ENCODE measurements around the gene FAH. TPM values are rescaled to one million over a fixed set of nuclear protein-coding genes. Genes with fewer than 3 reads are reported as not detected.

FAH gene
- total and polyA plus RNA-seq, 5 experiments from 2014 or later: 5.3 to 9.3 (median 6.2) TPM

DNA sequence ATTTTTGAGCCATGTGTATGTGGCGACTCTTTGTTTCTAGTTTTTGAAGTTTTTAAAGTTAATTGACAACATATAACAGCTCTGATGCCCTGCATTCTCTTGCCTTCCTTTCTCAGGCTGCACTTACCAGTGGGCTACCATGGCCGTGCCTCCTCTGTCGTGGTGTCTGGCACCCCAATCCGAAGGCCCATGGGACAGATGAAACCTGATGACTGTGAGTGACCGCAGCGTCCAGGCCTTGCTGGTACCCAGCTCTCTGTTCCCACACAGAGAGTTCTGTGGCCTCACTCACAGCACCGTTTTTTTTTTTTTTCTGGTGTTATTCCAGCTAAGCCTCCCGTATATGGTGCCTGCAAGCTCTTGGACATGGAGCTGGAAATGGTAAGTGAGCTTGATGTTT is 15.1 kb downstream of the FAH start:
- ATAC-seq (no peak), DNase-seq (no peak)
- H3K4me3 Mint-ChIP-seq: no peak overlapping the region
- no peaks in the 10 kb centered on the region for H3K9me3 Mint-ChIP-seq
- peaks cover 0 to under 1% (median 0%) of the 10 kb centered on the region in 4 donors for H3K4me1 Mint-ChIP-seq
- H3K36me3 Mint-ChIP-seq: peaks cover 0 to 12% (median 10%) of the 10 kb centered on the region in 3 donors
- POLR2A ChIA-PET: no interaction called here
- no peaks in the 10 kb centered on the region for H3K27me3 Mint-ChIP-seq
- no peak overlapping the region for H3K27ac Mint-ChIP-seq

DNA sequence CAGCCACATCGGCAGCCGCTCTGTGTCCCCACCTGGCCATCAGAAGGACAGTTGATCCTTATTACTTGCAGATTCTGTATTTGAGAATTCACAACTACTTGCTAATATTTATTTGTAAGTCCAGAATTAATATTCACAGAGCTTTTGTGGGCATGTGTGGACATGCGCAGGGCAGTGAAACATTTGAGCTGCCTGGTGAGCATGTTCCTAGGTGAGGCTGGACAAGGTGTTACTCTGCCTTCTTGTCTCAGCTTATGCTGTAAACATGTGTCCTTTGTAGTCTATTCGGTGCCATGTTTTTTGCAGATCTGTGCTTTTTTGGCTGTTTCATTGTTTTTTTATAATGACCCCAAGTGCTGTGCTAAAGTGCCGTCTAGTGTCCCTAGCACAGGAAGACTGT is 15.6 kb downstream of the FAH start:
- DNase-seq: no peak
- POLR2A ChIA-PET: no interaction called here
- Mint-ChIP-seq H3K9me3 (no peaks in the 10 kb centered on the region), H3K36me3 (peaks cover 0 to 10% (median 8%) of the 10 kb centered on the region in 3 donors), H3K27me3 (no peaks in the 10 kb centered on the region), H3K27ac (no peak overlapping the region), H3K4me1 (peaks cover 0 to 3% (median 0%) of the 10 kb centered on the region in 4 donors), H3K4me3 (no peak overlapping the region)
- ATAC-seq: no peak

DNA sequence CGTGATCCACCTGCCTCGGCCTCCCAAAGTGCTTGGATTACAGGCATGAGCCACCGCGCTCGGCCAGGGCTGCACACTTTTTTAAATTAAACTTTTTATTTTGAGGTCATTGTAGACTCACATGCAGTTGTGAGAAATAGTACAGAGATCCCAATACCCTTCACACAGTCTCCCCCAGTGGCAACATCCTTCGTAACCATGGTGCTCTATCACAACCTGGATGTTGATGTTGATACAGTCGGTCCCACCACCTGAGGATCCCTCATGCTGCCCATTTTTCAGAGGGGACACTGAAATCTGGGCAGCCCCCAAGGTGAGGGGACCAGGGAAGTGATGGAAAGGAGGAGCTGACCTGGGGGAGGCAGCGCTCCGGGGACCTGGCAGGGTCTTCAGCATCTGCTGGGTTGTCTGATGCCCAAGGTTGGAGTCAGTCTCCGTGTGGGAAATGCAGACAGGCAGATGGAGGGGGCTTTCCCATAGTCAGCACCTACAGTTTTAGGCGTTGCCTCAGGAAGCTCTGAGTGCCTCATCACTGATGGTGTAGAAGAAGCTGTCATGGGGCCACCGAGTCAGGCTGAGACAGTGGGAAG is 17.1 kb downstream of the FAH start:
- Mint-ChIP-seq H3K27ac (no peak overlapping the region), H3K4me3 (no peak overlapping the region), H3K27me3 (no peaks in the 10 kb centered on the region), H3K9me3 (no peaks in the 10 kb centered on the region), H3K4me1 (peaks cover 0 to 3% (median 1%) of the 10 kb centered on the region in 4 donors), H3K36me3 (peaks cover 0 to 5% (median 3%) of the 10 kb centered on the region in 3 donors)
- ATAC-seq (no peak), DNase-seq (no peak)
- POLR2A ChIA-PET: no interaction called here

DNA sequence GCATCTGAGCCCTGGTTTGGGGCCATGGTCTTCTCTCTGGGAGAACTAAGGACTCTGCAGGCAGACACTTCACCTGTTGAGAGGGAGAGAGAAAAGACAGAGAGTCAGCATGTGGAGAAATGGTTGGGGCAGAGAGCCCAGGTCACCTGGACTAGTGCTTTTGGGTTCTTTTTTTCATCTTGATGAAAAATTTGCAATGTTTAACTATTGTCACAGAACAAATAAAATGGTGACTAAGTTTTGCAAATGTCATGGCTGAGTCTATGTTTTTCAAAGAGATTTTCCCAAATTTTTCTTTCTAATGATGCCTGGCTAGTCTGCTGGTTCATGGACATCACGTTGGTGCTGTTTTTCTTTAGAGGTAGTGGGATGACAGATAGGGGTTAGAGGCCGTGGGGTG is 17.8 kb downstream of the FAH start:
- POLR2A ChIA-PET: no interaction called here
- ATAC-seq (no peak), DNase-seq (no peak)
- Mint-ChIP-seq H3K27me3 (no peaks in the 10 kb centered on the region), H3K4me3 (no peak overlapping the region), H3K36me3 (peaks cover 0 to 5% (median 3%) of the 10 kb centered on the region in 3 donors), H3K27ac (no peak overlapping the region), H3K9me3 (no peaks in the 10 kb centered on the region), H3K4me1 (peaks cover 0 to 3% (median 1%) of the 10 kb centered on the region in 4 donors)

DNA sequence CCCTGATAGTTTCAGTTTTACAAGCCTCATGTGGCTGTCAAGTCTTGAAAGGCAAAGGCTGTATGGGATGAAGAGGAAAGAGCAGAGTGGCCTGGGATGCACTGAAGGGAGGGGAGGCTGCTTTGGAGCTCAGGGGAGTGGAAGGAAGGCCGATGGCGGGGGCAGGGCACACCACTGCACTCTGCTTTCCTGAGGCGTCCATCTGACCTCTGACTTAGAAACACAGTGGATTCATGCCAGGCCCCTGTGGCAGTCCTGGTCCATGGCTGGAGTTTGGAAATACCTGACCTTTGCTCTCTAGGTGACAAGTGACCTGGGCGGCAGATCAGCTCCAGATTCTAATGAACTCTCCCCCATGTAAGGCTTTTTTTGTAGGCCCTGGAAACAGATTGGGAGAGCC is 19.0 kb downstream of the FAH start:
- ATAC-seq (no peak), DNase-seq (no peak)
- POLR2A ChIA-PET: no interaction called here
- H3K27ac Mint-ChIP-seq: peak overlapping the region in 2 of 10 donors; percentile 10 to 55
- H3K27me3 Mint-ChIP-seq: no peaks in the 10 kb centered on the region
- H3K9me3 Mint-ChIP-seq: no peaks in the 10 kb centered on the region
- peaks cover 0 to 3% (median 1%) of the 10 kb centered on the region in 4 donors for H3K4me1 Mint-ChIP-seq
- no peak overlapping the region for H3K4me3 Mint-ChIP-seq
- H3K36me3 Mint-ChIP-seq: peaks cover 0 to 8% (median 6%) of the 10 kb centered on the region in 3 donors

DNA sequence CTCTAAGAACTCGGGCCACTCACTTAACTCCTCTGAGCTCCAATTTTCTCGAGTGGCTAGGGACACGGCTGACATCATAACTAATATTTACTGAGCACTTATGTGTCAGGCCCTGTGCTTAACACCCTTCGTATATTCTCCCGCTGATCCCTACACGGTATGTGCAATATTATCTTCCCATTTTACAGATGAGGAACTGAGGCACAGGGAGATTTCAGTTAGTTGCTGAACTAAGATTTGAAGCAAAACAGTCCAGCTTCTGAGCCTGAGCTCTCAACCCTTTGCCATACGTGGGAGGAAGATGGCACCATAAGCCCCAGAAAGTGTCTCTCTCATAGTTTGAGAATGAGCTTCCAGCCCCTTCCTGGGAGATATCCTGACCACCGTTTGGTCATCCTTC is 19.6 kb downstream of the FAH start:
- H3K27me3 Mint-ChIP-seq: no peaks in the 10 kb centered on the region
- peak overlapping the region in 1 of 10 donors; percentile 51 for H3K27ac Mint-ChIP-seq
- POLR2A ChIA-PET: interaction anchor here (0.6 kb wide), 1 partner anchor 15 kb away, joined by 3 read pairs; no protein-coding TSS in a partner anchor
- ATAC-seq (no peak), DNase-seq (no peak)
- H3K4me1 Mint-ChIP-seq: peaks cover 0 to 3% (median 1%) of the 10 kb centered on the region in 4 donors
- H3K9me3 Mint-ChIP-seq: no peaks in the 10 kb centered on the region
- no peak overlapping the region for H3K4me3 Mint-ChIP-seq
- peaks cover 0 to 8% (median 7%) of the 10 kb centered on the region in 3 donors for H3K36me3 Mint-ChIP-seq

DNA sequence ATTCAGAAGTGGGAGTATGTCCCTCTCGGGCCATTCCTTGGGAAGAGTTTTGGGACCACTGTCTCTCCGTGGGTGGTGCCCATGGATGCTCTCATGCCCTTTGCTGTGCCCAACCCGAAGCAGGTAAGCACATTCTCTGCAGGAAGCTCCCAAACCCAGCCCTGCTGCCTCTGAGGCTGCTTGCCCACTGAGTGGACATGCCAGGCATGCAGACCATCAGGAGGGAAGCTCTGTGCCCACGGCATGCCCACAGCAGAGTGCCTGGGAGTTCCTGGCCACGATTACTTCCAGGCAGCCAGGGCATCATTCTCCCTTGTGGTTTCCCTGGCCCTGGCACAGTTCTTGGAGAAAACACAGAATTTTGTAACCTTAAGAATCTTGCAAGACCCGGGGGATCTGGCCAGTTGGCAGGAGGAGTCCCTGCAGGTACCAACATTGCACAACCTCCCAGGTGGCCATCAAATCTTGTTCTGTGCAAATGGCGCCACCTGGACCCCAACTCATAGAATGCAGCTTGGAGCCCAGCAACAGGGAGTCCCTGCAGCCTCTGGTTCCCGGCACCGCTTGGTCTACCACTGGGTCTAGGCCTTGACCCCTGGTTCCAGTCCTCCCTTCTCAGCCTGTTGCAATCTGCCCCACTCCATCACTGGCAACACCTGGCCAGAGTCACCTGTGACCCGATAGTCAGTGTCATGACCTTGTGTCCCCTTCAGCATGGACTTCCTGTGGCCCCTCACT is 20.4 kb downstream of the FAH start:
- DNase-seq (peak; percentile 41 to 83 (median 58)), ATAC-seq (peak; percentile 62 to 80)
- Mint-ChIP-seq H3K4me3 (no peak overlapping the region), H3K9me3 (no peaks in the 10 kb centered on the region), H3K4me1 (peaks cover 0 to 3% (median 1%) of the 10 kb centered on the region in 4 donors), H3K27ac (peak overlapping the region in 3 of 10 donors; percentile 43 to 70 (median 51)), H3K36me3 (peaks cover 0 to 13% (median 9%) of the 10 kb centered on the region in 3 donors), H3K27me3 (no peaks in the 10 kb centered on the region)
- POLR2A ChIA-PET: no interaction called here

DNA sequence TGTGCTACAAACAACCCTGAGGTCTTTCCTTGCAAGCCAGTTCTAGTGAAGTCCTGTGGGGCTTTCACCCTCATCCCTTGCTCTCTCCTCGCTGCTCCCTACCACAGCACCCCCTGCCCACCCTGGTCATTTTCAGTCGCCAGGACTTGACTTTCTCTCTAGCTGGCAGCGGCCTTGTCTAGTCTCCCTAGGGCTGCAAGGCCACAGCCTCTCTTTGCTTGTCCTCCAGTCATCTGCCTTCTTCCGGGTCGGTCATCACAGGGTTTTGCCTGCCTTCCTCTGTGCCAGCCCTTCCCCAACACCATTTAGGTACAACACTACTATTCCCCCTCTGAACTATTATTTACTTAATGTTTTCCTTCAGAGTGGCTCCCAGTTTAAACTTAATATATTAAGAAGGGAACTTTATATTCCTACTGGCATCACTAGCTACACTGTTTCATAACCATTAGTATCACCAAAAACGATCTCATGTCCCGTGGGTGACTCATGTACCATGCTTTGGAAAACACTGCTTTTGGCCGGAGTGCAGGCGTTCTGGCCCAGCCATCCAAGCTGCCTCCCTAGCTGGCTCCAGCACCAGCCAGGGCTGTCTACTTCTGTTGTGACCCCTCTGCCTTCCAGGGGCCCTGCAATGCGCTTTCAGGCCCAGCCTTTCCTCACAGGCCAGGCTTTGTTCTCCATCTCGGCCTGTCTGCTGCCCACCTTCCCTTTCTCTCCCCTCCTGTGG is 21.4 kb downstream of the FAH start:
- H3K27ac Mint-ChIP-seq: peak overlapping the region in 2 of 10 donors; percentile 20 to 46
- H3K36me3 Mint-ChIP-seq: peaks cover 0 to 18% (median 8%) of the 10 kb centered on the region in 3 donors

DNA sequence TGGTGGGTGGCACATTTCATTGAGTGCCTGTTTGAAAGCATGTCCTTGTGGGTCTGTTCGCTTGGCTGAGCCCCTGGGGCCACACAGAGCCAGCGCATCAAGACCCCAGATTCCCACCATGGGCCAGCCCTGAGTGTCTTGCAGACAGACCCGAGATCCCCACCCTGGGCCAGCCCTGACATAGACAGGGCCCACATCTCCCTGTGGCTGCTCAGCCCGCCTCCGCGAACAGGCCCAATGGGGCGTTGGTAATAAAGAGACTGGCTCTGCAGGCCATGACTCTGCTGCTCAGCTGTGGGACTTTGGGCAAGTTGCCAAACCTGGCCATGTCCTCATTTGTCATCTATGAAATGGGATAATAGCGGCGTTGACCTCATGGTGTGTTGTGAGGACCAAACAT is 22.6 kb downstream of the FAH start:
- no peaks in the 10 kb centered on the region for H3K27me3 Mint-ChIP-seq
- POLR2A ChIA-PET: interaction anchor here (0.6 kb wide), 1 partner anchor 1255 kb away, joined by 6 read pairs; no protein-coding TSS in a partner anchor
- no peaks in the 10 kb centered on the region for H3K9me3 Mint-ChIP-seq
- ATAC-seq (no peak), DNase-seq (no peak)
- H3K4me3 Mint-ChIP-seq: no peak overlapping the region
- H3K4me1 Mint-ChIP-seq: peaks cover 0 to 3% (median 1%) of the 10 kb centered on the region in 4 donors
- peaks cover 0 to 16% (median 8%) of the 10 kb centered on the region in 3 donors for H3K36me3 Mint-ChIP-seq
- no peak overlapping the region for H3K27ac Mint-ChIP-seq

More for the DNA sequence above, 21.4 kb downstream of the FAH start:
- no peak for ATAC-seq
- peaks cover 0 to 3% (median 1%) of the 10 kb centered on the region in 4 donors for H3K4me1 Mint-ChIP-seq
- POLR2A ChIA-PET: no interaction called here
- no peak for DNase-seq
- peak overlapping the region in 1 of 10 donors; percentile 41 for H3K4me3 Mint-ChIP-seq
- no peaks in the 10 kb centered on the region for H3K27me3 Mint-ChIP-seq
- no peaks in the 10 kb centered on the region for H3K9me3 Mint-ChIP-seq

DNA sequence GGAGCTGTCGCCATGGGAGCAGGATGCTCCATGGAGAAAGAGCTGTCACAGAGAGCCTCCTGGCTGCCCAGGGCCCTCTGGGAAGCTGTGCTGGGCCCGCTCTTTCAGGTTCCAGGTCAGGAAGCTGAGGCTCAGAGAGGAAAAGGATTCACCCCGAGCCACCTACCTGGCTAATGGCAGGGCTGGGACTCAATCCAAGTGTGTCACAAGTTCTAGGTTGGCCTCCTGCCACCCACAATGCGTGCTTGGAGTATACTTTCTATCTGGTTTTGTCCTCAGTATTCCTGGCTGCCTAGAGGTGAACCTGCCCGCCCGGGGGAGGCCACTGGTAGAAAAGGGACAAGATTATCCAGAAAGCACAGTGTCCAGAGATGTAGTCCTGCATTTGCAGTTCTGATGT is 23.6 kb downstream of the FAH start:
- DNase-seq (no peak), ATAC-seq (no peak)
- H3K4me3 Mint-ChIP-seq: no peak overlapping the region
- no peaks in the 10 kb centered on the region for H3K27me3 Mint-ChIP-seq
- peaks cover 0 to 3% (median 1%) of the 10 kb centered on the region in 4 donors for H3K4me1 Mint-ChIP-seq
- POLR2A ChIA-PET: no interaction called here
- peaks cover 0 to 18% (median 6%) of the 10 kb centered on the region in 3 donors for H3K36me3 Mint-ChIP-seq
- H3K27ac Mint-ChIP-seq: no peak overlapping the region
- no peaks in the 10 kb centered on the region for H3K9me3 Mint-ChIP-seq

DNA sequence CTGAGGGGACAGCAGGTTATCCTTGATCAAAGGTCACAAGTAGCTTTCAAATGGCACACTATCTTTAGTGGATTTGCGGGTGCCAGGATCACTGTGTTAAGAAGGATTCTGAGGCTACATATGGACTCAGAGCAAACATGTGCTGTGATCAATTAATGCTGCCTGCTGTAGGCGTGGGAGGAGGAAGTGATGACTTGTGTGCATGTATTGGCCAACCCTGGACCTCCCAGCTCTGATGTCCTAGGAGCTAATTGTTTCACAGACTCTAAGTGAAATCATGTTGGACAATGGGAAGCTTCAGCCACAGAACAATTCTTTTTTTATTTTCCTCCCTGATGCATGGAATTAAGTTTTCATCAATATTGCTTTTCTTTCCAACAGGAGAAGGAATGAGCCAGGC is 24.4 kb downstream of the FAH start:
- no peak overlapping the region for H3K4me3 Mint-ChIP-seq
- no peak overlapping the region for H3K27ac Mint-ChIP-seq
- H3K27me3 Mint-ChIP-seq: no peaks in the 10 kb centered on the region
- no peak for ATAC-seq
- peaks cover 0 to 3% (median 1%) of the 10 kb centered on the region in 4 donors for H3K4me1 Mint-ChIP-seq
- POLR2A ChIA-PET: no interaction called here
- DNase-seq: no peak
- no peaks in the 10 kb centered on the region for H3K9me3 Mint-ChIP-seq
- H3K36me3 Mint-ChIP-seq: peaks cover 0 to 24% (median 8%) of the 10 kb centered on the region in 3 donors

DNA sequence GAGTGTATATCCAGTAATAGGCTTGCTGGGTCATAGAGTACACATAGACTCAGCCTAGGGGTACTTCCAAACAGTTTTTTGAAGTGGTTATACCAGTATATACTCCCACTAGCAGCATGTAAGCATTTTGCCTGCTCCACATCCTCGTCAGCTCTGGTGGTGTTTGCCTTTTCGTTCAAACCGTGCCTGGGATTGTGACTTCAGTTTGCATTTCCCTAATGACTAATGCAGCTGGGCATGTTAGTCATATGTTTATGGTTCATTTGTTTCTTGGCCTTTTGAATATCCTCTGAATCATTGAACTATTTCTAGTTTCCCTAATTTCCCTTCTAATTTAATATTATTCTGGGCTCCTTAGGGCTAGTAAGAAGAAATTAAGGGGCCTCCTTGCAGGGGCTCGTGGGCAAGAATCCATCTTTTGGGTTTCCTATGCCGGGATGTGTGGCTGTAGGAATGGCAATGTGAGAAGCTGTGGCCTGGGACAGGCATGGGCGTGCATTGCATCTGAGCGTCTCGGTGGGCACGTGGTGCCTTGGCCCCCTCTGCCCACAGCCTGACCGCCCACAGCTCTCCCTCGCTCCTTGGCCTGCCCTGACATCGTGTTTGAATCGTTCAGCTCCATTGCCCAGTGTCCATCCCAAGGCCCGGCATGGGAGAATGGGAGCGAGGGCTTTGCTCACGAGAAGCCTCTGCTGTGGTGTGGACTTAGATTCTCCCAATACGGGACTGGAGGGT is 26.4 kb downstream of the FAH start:
- ATAC-seq: no peak
- H3K27me3 Mint-ChIP-seq: no peaks in the 10 kb centered on the region

More for the DNA sequence above, 26.4 kb downstream of the FAH start:
- DNase-seq: no peak
- Mint-ChIP-seq H3K4me3 (no peak overlapping the region), H3K4me1 (no peaks in the 10 kb centered on the region), H3K36me3 (peaks cover 0 to 40% (median 11%) of the 10 kb centered on the region in 3 donors), H3K9me3 (no peaks in the 10 kb centered on the region), H3K27ac (peak overlapping the region in 1 of 10 donors; percentile 63)
- POLR2A ChIA-PET: no interaction called here

Data from naive thymus-derived CD8-positive, alpha-beta T cell (primary cell).